Esophagus muscularis mucosa (tissue), 4 donors: ENCODE measurements around the gene DMD.

Source experiments
- EP300 ChIP-seq: sonication (generic); formaldehyde crosslinking; IDR thresholded peaks from one replicate; pipeline ENCODE4 v1.6.1; 2017; ENCODE audit warnings: antibody characterized with exemption
- POLR2A ChIP-seq: fragments of 450-650 bp; IDR thresholded peaks from one replicate; pipeline ENCODE4 v1.6.1; 2017; ENCODE audit warnings: antibody characterized with exemption, moderate library complexity, mild to moderate bottlenecking, low read depth
- POLR2AphosphoS5 ChIP-seq, 2 donors: sonication (generic); formaldehyde crosslinking; IDR thresholded peaks; one replicate each; pipeline ENCODE4 v1.6.1; 2017; ENCODE audit warnings: antibody characterized with exemption in 2 of 2
- TF ChIP-seq, protein P1 (sequence below), 3 experiments: fragments of 200-600 bp in 2 of 3; fragments of 450-650 bp in 1 of 3; sonication (generic) in 2 of 3; IDR thresholded peaks; one replicate each; pipeline ENCODE4 v1.5.1; 2017 to 2019; ENCODE audit warnings: antibody characterized with exemption in 3 of 3, mild to moderate bottlenecking in 2 of 3, moderate library complexity in 1 of 3

GRCh38 chrX:31293409-31293808 lies 1917.9 kb downstream of the DMD start:
- no peak for TF ChIP-seq POLR2A
- TF ChIP-seq, protein P1, sequence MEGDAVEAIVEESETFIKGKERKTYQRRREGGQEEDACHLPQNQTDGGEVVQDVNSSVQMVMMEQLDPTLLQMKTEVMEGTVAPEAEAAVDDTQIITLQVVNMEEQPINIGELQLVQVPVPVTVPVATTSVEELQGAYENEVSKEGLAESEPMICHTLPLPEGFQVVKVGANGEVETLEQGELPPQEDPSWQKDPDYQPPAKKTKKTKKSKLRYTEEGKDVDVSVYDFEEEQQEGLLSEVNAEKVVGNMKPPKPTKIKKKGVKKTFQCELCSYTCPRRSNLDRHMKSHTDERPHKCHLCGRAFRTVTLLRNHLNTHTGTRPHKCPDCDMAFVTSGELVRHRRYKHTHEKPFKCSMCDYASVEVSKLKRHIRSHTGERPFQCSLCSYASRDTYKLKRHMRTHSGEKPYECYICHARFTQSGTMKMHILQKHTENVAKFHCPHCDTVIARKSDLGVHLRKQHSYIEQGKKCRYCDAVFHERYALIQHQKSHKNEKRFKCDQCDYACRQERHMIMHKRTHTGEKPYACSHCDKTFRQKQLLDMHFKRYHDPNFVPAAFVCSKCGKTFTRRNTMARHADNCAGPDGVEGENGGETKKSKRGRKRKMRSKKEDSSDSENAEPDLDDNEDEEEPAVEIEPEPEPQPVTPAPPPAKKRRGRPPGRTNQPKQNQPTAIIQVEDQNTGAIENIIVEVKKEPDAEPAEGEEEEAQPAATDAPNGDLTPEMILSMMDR (IDR thresholded peaks at IDR 0.05) = no peak
- TF ChIP-seq POLR2AphosphoS5 (IDR thresholded peaks at IDR 0.05) = no peak
- no peak for TF ChIP-seq EP300
